PFSK-1 (cell line): ENCODE measurements around the gene TTC29.

Source experiments
- FOXP2 ChIP-seq: optimal IDR thresholded peaks from 2 replicates; pipeline ENCODE3; 2011; ENCODE audit warnings: borderline replicate concordance, control low read depth, inconsistent platforms; ENCODE audit not compliant: insufficient read depth; ENCODE audit errors: extremely low read length, extremely low read depth
- POLR2AphosphoS5 ChIP-seq: IDR thresholded peaks from 2 replicates; pipeline ENCODE4 v1.6.1; 2012; ENCODE audit warnings: low read depth, mild to moderate bottlenecking, control low read depth, low read length, moderate library complexity
- SIN3A ChIP-seq: IDR thresholded peaks from 2 replicates; pipeline ENCODE4 v1.6.1; 2012; ENCODE audit warnings: mild to moderate bottlenecking, low read length, moderate library complexity, borderline replicate concordance; ENCODE audit not compliant: insufficient read depth
- TAF1 ChIP-seq: IDR thresholded peaks from 2 replicates; pipeline ENCODE4 v1.6.1; 2012; ENCODE audit warnings: low read length, control low read depth, borderline replicate concordance; ENCODE audit not compliant: insufficient read depth
- TF ChIP-seq, protein P1 (sequence below), 2 experiments: IDR thresholded peaks; 2 replicates each; pipeline versions ENCODE4 v1.6.1 to v1.8.0; 2011 to 2012; ENCODE audit warnings: low read depth in 2 of 2, low read length in 2 of 2, control low read depth in 1 of 2, inconsistent platforms in 1 of 2, mild to moderate bottlenecking in 1 of 2, moderate library complexity in 1 of 2; ENCODE audit not compliant: insufficient read depth in 1 of 2

TTC29 gene

GRCh38 chr4:146835096-146835495 is 110.6 kb downstream of the TTC29 start:
- TF ChIP-seq SIN3A (no peak), POLR2AphosphoS5 (no peak), TAF1 (no peak), FOXP2 (no peak)
- TF ChIP-seq, protein P1, sequence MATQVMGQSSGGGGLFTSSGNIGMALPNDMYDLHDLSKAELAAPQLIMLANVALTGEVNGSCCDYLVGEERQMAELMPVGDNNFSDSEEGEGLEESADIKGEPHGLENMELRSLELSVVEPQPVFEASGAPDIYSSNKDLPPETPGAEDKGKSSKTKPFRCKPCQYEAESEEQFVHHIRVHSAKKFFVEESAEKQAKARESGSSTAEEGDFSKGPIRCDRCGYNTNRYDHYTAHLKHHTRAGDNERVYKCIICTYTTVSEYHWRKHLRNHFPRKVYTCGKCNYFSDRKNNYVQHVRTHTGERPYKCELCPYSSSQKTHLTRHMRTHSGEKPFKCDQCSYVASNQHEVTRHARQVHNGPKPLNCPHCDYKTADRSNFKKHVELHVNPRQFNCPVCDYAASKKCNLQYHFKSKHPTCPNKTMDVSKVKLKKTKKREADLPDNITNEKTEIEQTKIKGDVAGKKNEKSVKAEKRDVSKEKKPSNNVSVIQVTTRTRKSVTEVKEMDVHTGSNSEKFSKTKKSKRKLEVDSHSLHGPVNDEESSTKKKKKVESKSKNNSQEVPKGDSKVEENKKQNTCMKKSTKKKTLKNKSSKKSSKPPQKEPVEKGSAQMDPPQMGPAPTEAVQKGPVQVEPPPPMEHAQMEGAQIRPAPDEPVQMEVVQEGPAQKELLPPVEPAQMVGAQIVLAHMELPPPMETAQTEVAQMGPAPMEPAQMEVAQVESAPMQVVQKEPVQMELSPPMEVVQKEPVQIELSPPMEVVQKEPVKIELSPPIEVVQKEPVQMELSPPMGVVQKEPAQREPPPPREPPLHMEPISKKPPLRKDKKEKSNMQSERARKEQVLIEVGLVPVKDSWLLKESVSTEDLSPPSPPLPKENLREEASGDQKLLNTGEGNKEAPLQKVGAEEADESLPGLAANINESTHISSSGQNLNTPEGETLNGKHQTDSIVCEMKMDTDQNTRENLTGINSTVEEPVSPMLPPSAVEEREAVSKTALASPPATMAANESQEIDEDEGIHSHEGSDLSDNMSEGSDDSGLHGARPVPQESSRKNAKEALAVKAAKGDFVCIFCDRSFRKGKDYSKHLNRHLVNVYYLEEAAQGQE (IDR thresholded peaks at IDR 0.05; ENCODE audit: insufficient read depth in 1 of 2, low read depth in 2 of 2, low read length in 2 of 2), result no peak

DNA sequence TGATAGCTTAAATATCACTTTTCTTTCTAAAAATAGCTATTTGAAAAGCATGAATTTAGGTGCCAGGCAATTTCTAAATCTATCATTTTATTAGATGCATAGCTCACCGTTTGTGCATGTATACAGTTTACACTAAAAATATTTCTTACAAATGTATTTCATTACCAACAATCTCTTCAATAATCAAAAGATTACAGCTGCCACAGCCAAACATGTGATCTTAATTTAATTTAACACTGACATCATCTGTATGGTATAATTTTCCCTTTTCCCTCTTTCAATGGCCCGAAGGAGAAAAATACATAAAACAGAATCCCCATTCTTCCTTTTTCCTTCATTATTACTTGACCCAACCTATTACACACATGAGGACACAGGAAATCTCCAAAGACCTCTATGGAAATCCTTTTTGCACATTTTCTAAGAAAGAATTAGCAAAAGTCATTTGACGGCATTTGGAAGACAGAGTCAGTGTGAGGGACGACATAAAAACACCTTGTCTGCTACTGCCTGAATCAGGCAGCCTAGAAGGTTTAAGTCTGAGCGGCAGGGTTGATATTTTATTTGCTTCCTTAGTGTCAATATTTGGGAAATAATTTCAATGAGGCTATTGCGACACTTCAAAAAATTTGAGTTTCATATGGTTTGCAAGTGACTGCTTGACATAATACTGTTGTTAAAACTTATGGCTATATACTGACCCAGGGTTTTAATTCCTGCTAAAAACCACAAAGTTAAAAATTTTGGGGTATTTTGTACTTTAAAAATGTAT is 111.2 kb downstream of the TTC29 start:
- TF ChIP-seq TAF1 (no peak), SIN3A (no peak), FOXP2 (no peak), POLR2AphosphoS5 (no peak)
- TF ChIP-seq, protein P1 (IDR thresholded peaks at IDR 0.05; ENCODE audit: insufficient read depth in 1 of 2, low read depth in 2 of 2, low read length in 2 of 2), result no peak

GRCh38 chr4:146833530-146833929 is 112.1 kb downstream of the TTC29 start:
- TF ChIP-seq FOXP2, result no peak
- no peak for TF ChIP-seq SIN3A
- TF ChIP-seq, protein P1 (IDR thresholded peaks at IDR 0.05; ENCODE audit: insufficient read depth in 1 of 2, low read depth in 2 of 2, low read length in 2 of 2), result no peak
- no peak for TF ChIP-seq TAF1
- no peak for TF ChIP-seq POLR2AphosphoS5

DNA sequence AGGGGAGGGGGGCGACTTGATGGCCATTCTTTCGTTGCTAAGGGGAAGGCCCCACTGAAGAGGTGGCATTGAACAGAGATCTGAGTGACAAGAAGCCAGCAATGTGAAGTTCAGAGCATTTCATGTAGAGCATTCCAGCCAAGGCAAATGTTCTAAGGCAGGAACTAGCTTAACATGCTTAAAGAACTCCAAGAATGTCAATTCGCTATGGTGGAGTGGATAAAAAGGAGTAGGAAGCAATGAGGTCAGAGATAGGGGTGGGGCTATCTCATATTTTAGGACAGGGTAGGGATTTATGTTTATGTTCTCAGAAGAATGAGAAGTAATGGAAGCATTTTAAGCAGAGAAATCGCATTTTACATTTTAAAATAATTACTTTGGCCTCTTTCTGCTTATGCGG is 130.9 kb downstream of the TTC29 start:
- no peak for TF ChIP-seq POLR2AphosphoS5

GRCh38 chr4:146795711-146796110 is 150.0 kb downstream of the TTC29 start:
- TF ChIP-seq POLR2AphosphoS5 (no peak), FOXP2 (no peak), TAF1 (no peak), SIN3A (no peak)
- TF ChIP-seq, protein P1 (IDR thresholded peaks at IDR 0.05; ENCODE audit: insufficient read depth in 1 of 2, low read depth in 2 of 2, low read length in 2 of 2), result no peak
